GM13977 (cell line): ENCODE results near the gene GPR55.

Experiments used
- DNase-seq: peaks from one replicate; pipeline ENCODE4 v3.0.0; 2012; ENCODE audit warnings: low spot score
- in situ Hi-C: fragments of 300-500 bp; cut with MboI; formaldehyde crosslinking; loops from one replicate; pipeline ENCODE4 v1.12.0; 2022; ENCODE audit warnings: low sequenced_read_pairs, low pct_unique_long_range_greater_than_20kb, mixed read lengths, inconsistent platforms; ENCODE audit not compliant: unreplicated experiment
- TF ChIP-seq, protein P1 (sequence below): IDR thresholded peaks from 2 replicates; pipeline ENCODE4 v1.5.1; 2012; ENCODE audit warnings: mild to moderate bottlenecking, control low read depth; ENCODE audit not compliant: insufficient read depth; ENCODE audit errors: extremely low read depth, missing control alignments

The GPR55 gene

GRCh38 chr2:230934231-230935129, 9.4 kb upstream of the GPR55 start:
- no peak for DNase-seq
- in situ Hi-C loops = no loop called here
- TF ChIP-seq, protein P1, sequence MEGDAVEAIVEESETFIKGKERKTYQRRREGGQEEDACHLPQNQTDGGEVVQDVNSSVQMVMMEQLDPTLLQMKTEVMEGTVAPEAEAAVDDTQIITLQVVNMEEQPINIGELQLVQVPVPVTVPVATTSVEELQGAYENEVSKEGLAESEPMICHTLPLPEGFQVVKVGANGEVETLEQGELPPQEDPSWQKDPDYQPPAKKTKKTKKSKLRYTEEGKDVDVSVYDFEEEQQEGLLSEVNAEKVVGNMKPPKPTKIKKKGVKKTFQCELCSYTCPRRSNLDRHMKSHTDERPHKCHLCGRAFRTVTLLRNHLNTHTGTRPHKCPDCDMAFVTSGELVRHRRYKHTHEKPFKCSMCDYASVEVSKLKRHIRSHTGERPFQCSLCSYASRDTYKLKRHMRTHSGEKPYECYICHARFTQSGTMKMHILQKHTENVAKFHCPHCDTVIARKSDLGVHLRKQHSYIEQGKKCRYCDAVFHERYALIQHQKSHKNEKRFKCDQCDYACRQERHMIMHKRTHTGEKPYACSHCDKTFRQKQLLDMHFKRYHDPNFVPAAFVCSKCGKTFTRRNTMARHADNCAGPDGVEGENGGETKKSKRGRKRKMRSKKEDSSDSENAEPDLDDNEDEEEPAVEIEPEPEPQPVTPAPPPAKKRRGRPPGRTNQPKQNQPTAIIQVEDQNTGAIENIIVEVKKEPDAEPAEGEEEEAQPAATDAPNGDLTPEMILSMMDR = no peak

DNA sequence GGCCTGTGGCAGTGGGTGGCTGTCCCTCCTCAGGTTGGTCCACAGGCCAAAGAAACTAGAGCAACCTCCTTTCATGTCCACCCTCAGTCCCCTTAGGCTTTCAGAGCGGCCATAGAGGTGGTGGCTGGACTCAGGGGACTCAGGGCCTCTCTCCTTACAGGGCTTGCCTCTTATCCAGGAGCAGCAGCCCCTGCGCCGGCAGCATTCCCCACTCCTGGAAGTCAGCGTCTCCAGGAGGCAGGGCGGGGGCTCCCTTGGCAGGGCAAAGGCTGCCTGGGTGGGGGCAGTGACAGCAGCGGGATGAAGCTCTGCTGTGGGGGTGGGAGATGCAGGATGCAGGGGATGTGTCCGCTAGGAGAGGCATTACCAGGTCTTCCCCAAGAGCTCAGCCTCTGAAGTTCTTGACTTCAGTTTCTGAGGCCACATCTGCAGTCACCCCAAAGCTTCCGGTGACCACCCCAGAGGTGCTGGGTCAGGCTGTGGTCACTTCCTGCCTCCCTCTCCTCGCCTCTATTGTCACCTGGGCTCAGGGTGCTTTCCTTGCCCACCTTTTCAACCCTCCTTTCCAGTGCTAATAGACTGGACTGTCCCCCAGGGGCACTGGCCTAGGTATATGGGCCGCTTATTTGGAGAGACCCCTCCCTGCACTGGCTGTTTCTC, 8.6 kb upstream of the GPR55 start:
- TF ChIP-seq, protein P1 = no peak
- DNase-seq = no peak
- in situ Hi-C loops = no loop called here

DNA sequence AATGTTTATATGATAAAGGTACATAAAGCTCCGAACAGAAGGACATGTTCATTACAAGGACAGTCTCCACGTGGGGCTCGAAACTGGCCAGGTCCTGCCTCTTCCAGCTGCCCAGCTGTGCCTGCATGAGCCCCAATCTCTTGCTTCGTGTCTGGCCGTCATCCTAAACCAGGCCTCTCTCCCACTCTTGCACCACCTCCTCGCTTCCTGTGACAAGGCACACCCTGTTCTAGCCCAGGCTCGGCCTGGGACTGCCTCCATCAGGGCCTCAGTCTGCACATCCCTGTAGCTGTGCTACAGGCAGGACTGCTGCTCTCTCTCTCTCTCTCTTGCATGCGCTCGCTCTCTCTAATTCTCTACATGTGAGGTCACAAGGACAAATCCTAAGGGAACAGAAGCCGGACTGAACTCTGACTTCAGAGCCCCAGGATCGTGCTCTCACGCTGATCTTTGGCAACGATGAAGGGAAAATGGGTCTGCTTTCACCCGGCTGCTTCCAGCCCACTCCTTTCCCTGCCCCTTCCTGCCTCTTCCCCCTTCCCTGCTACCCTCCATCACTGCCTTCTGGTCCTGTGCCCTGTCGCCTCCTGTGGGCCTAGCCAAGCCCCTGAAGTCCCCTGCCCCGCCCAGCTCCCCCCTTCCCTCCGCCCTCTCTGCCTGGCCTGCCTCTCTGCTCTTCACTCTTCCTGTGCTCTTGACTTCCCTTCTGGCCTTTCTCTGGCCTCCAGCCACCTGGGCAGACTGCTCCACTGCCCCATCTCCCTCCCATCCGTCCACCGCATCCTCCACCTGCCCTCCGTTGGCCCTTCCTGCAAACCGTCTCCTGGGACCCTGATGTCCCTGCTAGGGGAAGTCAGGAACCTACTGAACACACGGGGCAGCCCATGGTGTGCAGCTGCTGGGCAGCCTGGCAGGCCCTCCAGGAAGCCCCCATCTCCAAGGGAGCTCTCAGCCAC, 7.8 kb upstream of the GPR55 start:
- TF ChIP-seq, protein P1 = no peak
- no peak for DNase-seq
- in situ Hi-C loops = no loop called here

DNA sequence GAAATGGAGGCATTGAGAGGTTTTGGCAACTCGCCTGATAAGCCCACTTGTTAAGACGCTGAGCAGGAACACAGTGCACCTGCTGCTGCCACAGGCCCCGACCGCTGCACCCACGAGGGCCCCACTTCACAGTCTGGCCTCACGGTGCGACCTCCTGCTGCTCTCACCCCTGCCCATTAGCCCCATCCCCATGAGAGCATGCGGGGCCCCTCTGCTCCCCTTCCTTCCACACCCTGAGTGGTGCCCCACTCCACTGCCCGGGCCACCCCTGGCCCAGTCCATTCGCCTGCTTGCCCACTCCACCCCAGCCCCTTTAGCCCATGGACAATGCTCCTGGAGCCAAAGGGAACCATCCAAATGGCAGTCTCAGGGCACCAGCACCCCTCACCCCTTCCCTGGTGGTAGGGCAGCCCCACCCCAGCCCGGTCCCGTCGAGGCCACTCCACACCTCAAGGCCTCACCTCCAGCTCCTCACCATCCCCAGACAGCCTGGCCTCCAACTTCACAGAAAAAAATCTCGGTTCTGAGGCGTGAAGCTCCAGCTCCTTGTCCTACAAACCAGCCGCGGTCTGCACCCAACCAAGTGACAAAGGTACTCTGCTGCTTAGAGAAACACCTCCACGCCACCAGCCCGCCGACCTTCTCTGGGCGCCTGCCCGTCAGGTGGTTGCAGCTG, 6.7 kb upstream of the GPR55 start:
- in situ Hi-C loops = no loop called here
- DNase-seq = no peak
- TF ChIP-seq, protein P1 = no peak

DNA sequence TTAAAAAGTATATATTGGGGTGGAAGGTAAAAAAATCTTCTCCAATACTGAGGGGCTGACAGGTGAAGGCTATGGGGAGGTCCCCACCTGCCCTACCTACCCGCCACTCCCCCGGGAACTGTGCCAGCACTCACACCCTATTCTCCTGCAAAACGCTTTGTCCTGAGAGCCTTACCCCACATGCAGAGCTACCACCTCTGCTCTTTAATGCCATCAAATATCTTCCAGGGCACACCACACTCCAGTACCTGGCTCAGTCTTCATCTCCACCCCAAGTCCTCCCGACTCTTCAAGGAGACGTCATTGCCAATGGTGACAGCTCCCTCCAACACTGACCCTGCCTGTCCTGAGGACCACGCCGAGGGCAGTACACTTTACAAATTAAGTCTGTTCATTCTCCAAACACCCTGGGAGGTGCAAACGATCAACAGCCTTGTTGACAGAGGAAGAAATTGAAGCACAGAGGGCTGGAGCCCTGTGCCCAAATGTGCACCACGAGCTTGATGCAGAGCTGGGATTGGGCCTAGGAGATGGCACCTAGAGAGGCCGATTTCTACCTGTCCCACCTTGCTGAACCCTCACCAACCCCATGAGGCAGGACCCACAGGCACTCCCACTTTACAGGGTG, 6.0 kb upstream of the GPR55 start:
- TF ChIP-seq, protein P1 = no peak
- no peak for DNase-seq
- in situ Hi-C loops = no loop called here
